HG03457 (cell line): Measurements from ENCODE around the gene DHRSX.
"Not testable (repeated sequence)": the region's sequence is repeated elsewhere in the genome, so short reads cannot be mapped to it uniquely, and the experiment has no call there.

Source experiments
- ATAC-seq: cut with Tn5 transposase; IDR thresholded peaks from one replicate; pipeline ENCODE4 v1.9.1; 2021; ENCODE audit warnings: moderate number of reproducible peaks; ENCODE audit not compliant: unreplicated experiment

DHRSX gene

GRCh38 chrX:2360731-2361130 lies 140.0 kb downstream of the DHRSX start:
- no peak for ATAC-seq

- not testable (repeated sequence) for ATAC-seq
These were observed 141.3 kb downstream of the DHRSX start for GRCh38 chrX:2359522-2359921.

GRCh38 chrX:2351999-2352995 lies 148.5 kb downstream of the DHRSX start:
- ATAC-seq = no peak

- ATAC-seq = no peak
These were observed 149.5 kb downstream of the DHRSX start for GRCh38 chrX:2351321-2351720.

- ATAC-seq = not testable (repeated sequence)
These were observed 150.1 kb downstream of the DHRSX start for GRCh38 chrX:2350703-2351102.

GRCh38 chrX:2350036-2350435 lies 150.7 kb downstream of the DHRSX start:
- ATAC-seq = not testable (repeated sequence)

- no peak for ATAC-seq
These were observed 152.6 kb downstream of the DHRSX start for GRCh38 chrX:2348211-2348610.

- ATAC-seq = no peak
These were observed 154.6 kb downstream of the DHRSX start for GRCh38 chrX:2346158-2346557.

- no peak for ATAC-seq
These were observed 155.2 kb downstream of the DHRSX start for GRCh38 chrX:2345562-2345961.

GRCh38 chrX:2343413-2343812 lies 157.4 kb downstream of the DHRSX start:
- no peak for ATAC-seq

- ATAC-seq = no peak
These were observed 157.9 kb downstream of the DHRSX start for GRCh38 chrX:2342874-2343273.

GRCh38 chrX:2342281-2342688 lies 158.5 kb downstream of the DHRSX start:
- no peak for ATAC-seq

- no peak for ATAC-seq
These were observed 159.8 kb downstream of the DHRSX start for GRCh38 chrX:2340991-2341390.

- ATAC-seq = no peak
These were observed 164.6 kb downstream of the DHRSX start for GRCh38 chrX:2336181-2336580.

- ATAC-seq = no peak
These were observed 166.5 kb downstream of the DHRSX start for GRCh38 chrX:2334237-2334636.

GRCh38 chrX:2332252-2332651 lies 168.5 kb downstream of the DHRSX start:
- ATAC-seq = no peak

GRCh38 chrX:2330910-2331309 lies 169.9 kb downstream of the DHRSX start:
- ATAC-seq = no peak

- no peak for ATAC-seq
These were observed 170.3 kb downstream of the DHRSX start for GRCh38 chrX:2330487-2330886.

- no peak for ATAC-seq
These were observed 173.4 kb downstream of the DHRSX start for GRCh38 chrX:2327423-2327822.

GRCh38 chrX:2325076-2325784 lies 175.5 kb downstream of the DHRSX start:
- ATAC-seq = no peak

- no peak for ATAC-seq
These were observed 176.6 kb downstream of the DHRSX start for GRCh38 chrX:2324151-2324550.

- no peak for ATAC-seq
These were observed 179.4 kb downstream of the DHRSX start for GRCh38 chrX:2321411-2321810.
